Measurements from ENCODE around the gene GPATCH2L.

GPATCH2L gene

DNA sequence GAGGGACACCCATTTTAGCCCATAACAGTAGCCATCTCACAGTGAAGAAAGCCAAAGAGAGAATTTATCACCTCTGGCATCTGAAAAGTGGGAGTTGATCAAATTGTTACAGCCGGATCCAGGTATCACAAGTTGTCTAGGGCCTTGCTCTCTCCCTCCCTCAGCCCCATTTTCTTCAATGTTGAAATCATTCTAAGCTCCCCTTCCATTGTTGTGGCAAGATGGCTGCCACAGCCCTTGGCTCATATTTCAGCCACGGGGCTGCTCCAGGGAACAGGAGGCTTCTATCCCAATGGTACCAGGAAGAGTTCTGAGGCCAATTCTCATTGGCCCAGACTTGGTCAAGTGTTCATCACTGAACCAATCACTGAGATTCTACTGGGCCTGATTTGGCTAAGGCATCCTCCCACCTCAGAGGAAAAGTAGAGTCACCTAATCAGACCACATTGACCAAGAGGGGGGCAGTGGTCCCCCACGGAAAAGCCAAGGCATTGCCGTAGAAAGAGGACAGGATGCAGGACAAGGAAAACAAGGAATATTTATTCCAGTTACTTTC, 106.2 kb downstream of the GPATCH2L start:
- DNase-seq (ENCODE audit: low read depth) = no peak

- no peak for DNase-seq (ENCODE audit: low read depth)
These were observed 107.5 kb downstream of the GPATCH2L start for GRCh38 chr14:76259029-76259735.

GRCh38 chr14:76260749-76261148, 109.0 kb downstream of the GPATCH2L start:
- no peak for DNase-seq (ENCODE audit: low read depth)

DNA sequence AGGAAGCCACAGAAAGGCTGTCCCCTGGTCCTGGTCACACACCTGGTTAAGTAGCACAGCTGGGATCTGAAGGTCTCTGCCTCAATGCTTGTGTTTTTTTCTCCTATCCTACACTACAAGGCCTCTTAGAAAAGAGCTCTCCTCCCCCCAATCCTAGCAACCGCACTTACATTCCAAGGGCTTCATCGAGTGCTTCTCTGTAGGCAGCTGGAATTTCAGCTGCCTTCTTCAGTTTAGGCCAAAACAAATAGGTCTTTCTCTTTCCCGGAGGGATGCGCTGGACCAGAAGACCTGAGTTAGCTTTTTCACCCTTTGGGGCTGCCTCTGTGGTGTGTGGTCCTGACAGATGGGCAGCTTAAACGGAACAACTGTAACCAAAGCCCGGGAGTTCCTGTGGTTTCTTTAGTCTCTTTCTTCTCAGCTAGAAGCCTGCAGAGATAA, 109.7 kb downstream of the GPATCH2L start:
- DNase-seq (ENCODE audit: low read depth) = no peak

DNA sequence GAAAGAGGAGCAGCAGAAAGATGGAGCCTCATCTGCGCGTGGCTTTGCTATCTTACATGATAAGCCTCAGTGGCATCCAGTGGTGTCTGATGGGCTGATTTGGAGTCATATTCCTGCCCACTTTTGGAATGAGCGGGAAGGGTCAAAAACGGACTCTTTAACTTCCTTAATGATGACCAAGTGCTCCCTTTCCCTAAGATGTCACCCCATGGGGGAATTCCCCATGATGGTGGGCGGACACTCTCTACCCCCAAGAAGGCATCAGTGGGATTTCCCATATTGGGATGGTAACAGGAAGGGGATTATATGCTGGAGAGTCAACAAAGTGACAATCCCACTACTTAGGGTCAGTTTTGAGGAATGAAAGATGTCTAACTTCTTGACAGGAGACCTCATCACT, 110.9 kb downstream of the GPATCH2L start:
- no peak for DNase-seq (ENCODE audit: low read depth)

Measured in activated T-cell treated with anti-CD3 and anti-CD28 coated beads for 48 hours (primary cell).